Keratinocyte (primary cell): ENCODE measurements around the gene ADCY10.

ENCODE experiments used
- CTCF ChIP-seq, 3 experiments: IDR thresholded peaks in 1 of 3; conservative IDR thresholded peaks in 1 of 3; optimal IDR thresholded peaks in 1 of 3; 2 replicates in 2 of 3; 3 replicates in 1 of 3; pipeline versions ENCODE3 to v1.5.1; 2011; ENCODE audit warnings: low read length in 3 of 3, mild to moderate bottlenecking in 3 of 3, moderate library complexity in 2 of 3, control low read depth in 1 of 3, inconsistent platforms in 1 of 3; ENCODE audit not compliant: insufficient read depth in 2 of 3; ENCODE audit errors: extremely low read depth in 1 of 3
- EZH2 ChIP-seq: IDR thresholded peaks from one replicate; pipeline ENCODE4 v1.6.1; 2012; ENCODE audit warnings: inconsistent platforms, mild to moderate bottlenecking, low read length, moderate library complexity

DNA sequence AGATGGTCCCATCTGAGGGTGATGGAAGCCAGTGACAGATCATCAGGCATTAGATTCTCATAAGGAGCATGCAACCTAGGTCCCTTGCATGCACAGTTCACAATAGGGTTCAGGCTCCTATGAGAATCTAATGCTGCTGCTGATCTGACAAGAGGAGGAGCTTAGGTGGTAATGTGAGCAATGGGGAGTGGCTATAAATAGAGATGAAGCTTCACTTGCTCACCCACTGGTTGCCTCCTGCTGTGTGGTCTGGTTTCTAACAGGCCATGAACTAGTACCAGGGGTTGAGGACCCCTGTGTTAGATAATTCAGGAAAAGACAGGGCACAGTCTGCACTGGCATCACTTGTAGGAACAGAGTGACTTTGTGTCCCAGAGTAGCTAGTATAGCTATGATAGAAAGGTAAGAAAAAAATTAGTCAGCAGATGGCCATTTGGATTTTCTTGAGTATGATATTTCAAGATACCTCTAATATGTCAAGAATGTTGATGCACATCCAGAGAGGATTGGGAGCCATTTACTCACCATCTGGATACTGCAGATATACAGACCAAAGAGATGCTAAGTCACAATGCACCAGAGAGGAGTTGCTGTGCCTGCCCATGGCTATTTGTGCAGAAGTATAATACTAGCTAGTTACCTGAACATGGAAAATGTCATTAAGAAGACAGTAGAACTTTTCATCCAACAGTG is 53.6 kb downstream of the ADCY10 start:
- no peak for TF ChIP-seq CTCF (optimal IDR thresholded peaks at IDR 0.05 in 1 of 3, IDR thresholded peaks at IDR 0.05 in 1 of 3, conservative IDR thresholded peaks at IDR 0.05 in 1 of 3; ENCODE audit: extremely low read depth in 1 of 3, insufficient read depth in 2 of 3, low read length in 3 of 3)
- no peak for TF ChIP-seq EZH2
